GM04503 (cell line): Measurements from ENCODE around the gene MPL.

Source experiments
- DNase-seq: peaks from one replicate; pipeline ENCODE4 v3.0.0-alpha.2; 2012; ENCODE audit warnings: low read depth

Gene MPL

GRCh38 chr1:43337588-43337987 is at the start of gene MPL:
MPL (plus strand) TSS chr1:43337818; CDS start chr1:43337849, 31 bp downstream.
- DNase-seq = no peak

- DNase-seq = no peak
Measured at GRCh38 chr1:43288058-43288784, 49.4 kb upstream of the MPL start.

GRCh38 chr1:43288785-43289706 is 48.6 kb upstream of the MPL start:
- DNase-seq = no peak

- no peak for DNase-seq
Measured at GRCh38 chr1:43292216-43292615, 45.4 kb upstream of the MPL start.

GRCh38 chr1:43292679-43293078 is 44.9 kb upstream of the MPL start:
- DNase-seq = no peak

- no peak for DNase-seq
Measured at GRCh38 chr1:43293176-43293575, 44.4 kb upstream of the MPL start.

GRCh38 chr1:43293896-43294760 is 43.5 kb upstream of the MPL start:
- DNase-seq = no peak

- DNase-seq = no peak
Measured at GRCh38 chr1:43294761-43295160, 42.9 kb upstream of the MPL start.

GRCh38 chr1:43296207-43296606 is 41.4 kb upstream of the MPL start:
- DNase-seq = no peak

- DNase-seq = no peak
Measured at GRCh38 chr1:43298055-43298454, 39.6 kb upstream of the MPL start.

- DNase-seq = no peak
Measured at GRCh38 chr1:43299101-43299500, 38.5 kb upstream of the MPL start.

- no peak for DNase-seq
Measured at GRCh38 chr1:43300378-43301094, 37.1 kb upstream of the MPL start, which contains the start of gene TIE1. TIE1 (plus strand) TSS chr1:43300982; CDS start chr1:43301072, 90 bp downstream.

GRCh38 chr1:43302201-43302600 is 35.4 kb upstream of the MPL start:
- no peak for DNase-seq

GRCh38 chr1:43302721-43303470 is 34.7 kb upstream of the MPL start:
- no peak for DNase-seq

GRCh38 chr1:43303471-43304313 is 33.9 kb upstream of the MPL start:
- no peak for DNase-seq

- no peak for DNase-seq
Measured at GRCh38 chr1:43304314-43304681, 33.3 kb upstream of the MPL start.

- no peak for DNase-seq
Measured at GRCh38 chr1:43304771-43305300, 32.8 kb upstream of the MPL start.

- no peak for DNase-seq
Measured at GRCh38 chr1:43305461-43305860, 32.2 kb upstream of the MPL start.

GRCh38 chr1:43305926-43306687 is 31.5 kb upstream of the MPL start:
- DNase-seq = no peak
